ENCODE data around the gene SMARCA2.

The SMARCA2 gene

DNA sequence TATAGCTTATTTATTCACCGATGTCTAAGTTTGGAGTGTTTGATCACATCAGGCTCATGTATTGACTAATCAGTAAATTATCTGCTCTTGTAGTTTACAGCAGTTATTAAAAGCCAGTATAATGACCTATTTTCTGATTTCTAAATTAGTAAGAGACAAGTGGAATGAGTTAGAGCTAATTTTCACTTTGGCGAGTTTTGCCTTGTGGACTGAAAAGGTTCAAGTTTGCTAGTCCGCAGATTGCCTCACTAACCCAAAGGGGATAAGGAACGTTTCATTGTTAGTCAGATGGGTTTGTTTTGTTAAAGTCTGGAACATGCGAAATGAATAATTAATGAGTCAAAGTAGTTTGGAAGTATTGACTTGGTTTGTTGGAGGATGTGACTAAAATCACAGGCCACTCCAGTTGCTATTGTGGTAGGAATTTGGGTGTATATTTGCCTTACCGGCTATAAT, 40.1 kb downstream of the SMARCA2 start:
- no peaks in the 10 kb centered on the region for H3K27me3 ChIP-seq (ENCODE audit: control insufficient read depth in 1 of 2, insufficient read depth in 1 of 2, low read length in 2 of 2)
- no peak for DNase-seq
- no peaks in the 10 kb centered on the region for H3K9me3 ChIP-seq (ENCODE audit: control insufficient read depth, low read length)
- no peak overlapping the region for H3K18ac ChIP-seq (ENCODE audit: low read depth in 1 of 2, low read length in 2 of 2)
- no peak overlapping the region for H3K23ac ChIP-seq (ENCODE audit: low read length in 2 of 2)
- H3K27ac ChIP-seq (ENCODE audit: low read length, poor library complexity, severe bottlenecking): no peak overlapping the region
- H3K4me1 ChIP-seq (ENCODE audit: control insufficient read depth, insufficient read depth, low read depth, low read length): peaks cover 7% of the 10 kb centered on the region
- no peak overlapping the region for H3K4me2 ChIP-seq (ENCODE audit: low read length, poor library complexity, severe bottlenecking)
- H2BK120ac ChIP-seq (ENCODE audit: low read depth, low read length): no peak overlapping the region
- H2AK5ac ChIP-seq (ENCODE audit: low read length, severe bottlenecking): no peak overlapping the region
- H3K36me3 ChIP-seq (ENCODE audit: control insufficient read depth in 1 of 2, insufficient read depth in 2 of 2, low read depth in 1 of 2, low read length in 2 of 2): peaks cover 4 to 45% of the 10 kb centered on the region in 2 experiments
- H2BK5ac ChIP-seq (ENCODE audit: low read depth, low read length, poor library complexity, severe bottlenecking): no peak overlapping the region
- H4K8ac ChIP-seq (ENCODE audit: low read length): no peak overlapping the region
- H3K9ac ChIP-seq (ENCODE audit: low read length): no peak overlapping the region
- no peak overlapping the region for H3K4ac ChIP-seq (ENCODE audit: low read depth in 1 of 2, low read length in 2 of 2)
- no peak overlapping the region for H4K91ac ChIP-seq (ENCODE audit: low read length)
- no peak overlapping the region for H3K4me3 ChIP-seq (ENCODE audit: insufficient read depth in 1 of 2, low read depth in 1 of 2, low read length in 2 of 2)
- H2BK15ac ChIP-seq (ENCODE audit: low read depth, poor library complexity, severe bottlenecking): no peak overlapping the region
- H3K79me1 ChIP-seq (replicated peaks; ENCODE audit: low read length, poor library complexity, severe bottlenecking): peaks cover 6% of the 10 kb centered on the region
- WGBS: 81% methylated on average over 5 of the region's 6 CpGs
- H2BK12ac ChIP-seq (ENCODE audit: low read length in 2 of 2): no peak overlapping the region
- no peak overlapping the region for H2AFZ ChIP-seq (ENCODE audit: low read depth, low read length)
- no peak overlapping the region for H3K14ac ChIP-seq (ENCODE audit: low read length in 2 of 2)

DNA sequence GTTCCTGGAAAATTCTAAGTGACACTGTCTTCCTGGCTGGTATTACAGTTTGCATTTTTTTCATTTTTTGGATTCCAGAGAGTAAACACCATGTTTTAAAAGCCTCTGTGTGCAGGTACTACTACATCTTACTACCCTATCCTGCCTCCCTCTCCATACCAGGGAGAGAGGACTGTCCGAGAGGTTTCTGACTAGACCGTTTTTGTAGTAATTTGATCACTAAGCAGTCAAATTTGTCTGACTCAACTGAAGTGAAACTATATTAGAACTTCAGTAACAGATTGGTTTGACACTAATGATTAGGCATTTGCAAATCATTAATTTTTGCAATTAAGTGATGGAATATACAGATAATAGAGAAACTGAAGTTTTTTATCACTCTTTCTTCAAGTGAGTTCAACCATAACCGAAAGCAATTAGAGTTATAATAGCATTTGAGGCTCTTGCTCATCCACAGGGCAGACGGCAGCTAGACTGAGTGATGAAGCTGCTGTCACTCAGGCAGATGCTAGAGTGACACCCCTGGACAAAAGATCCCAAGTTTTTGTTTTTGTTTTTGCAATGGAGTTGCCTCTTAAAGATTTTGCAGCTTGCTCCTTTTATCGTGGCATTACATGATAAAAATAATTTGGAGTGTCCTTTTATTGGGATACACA, 44.3 kb downstream of the SMARCA2 start:
- peak overlapping the region; percentile 28 for H3K4me2 ChIP-seq (ENCODE audit: low read length, poor library complexity, severe bottlenecking)
- no peaks in the 10 kb centered on the region for H3K27me3 ChIP-seq (ENCODE audit: control insufficient read depth in 1 of 2, insufficient read depth in 1 of 2, low read length in 2 of 2)
- WGBS: 86% methylated on average over 3 of the region's 5 CpGs
- no peak overlapping the region for H3K23ac ChIP-seq (ENCODE audit: low read length in 2 of 2)
- H2AK5ac ChIP-seq (ENCODE audit: low read length, severe bottlenecking): no peak overlapping the region
- peaks cover 4% of the 10 kb centered on the region for H3K79me1 ChIP-seq (replicated peaks; ENCODE audit: low read length, poor library complexity, severe bottlenecking)
- H3K4me1 ChIP-seq (ENCODE audit: control insufficient read depth, insufficient read depth, low read depth, low read length): peaks cover 1% of the 10 kb centered on the region
- H4K91ac ChIP-seq (ENCODE audit: low read length): no peak overlapping the region
- DNase-seq: no peak
- no peak overlapping the region for H4K8ac ChIP-seq (ENCODE audit: low read length)
- H3K18ac ChIP-seq (ENCODE audit: low read depth in 1 of 2, low read length in 2 of 2): no peak overlapping the region
- no peak overlapping the region for H2AFZ ChIP-seq (ENCODE audit: low read depth, low read length)
- H3K4me3 ChIP-seq (ENCODE audit: insufficient read depth in 1 of 2, low read depth in 1 of 2, low read length in 2 of 2): no peak overlapping the region
- H3K14ac ChIP-seq (ENCODE audit: low read length in 2 of 2): no peak overlapping the region
- no peak overlapping the region for H3K4ac ChIP-seq (ENCODE audit: low read depth in 1 of 2, low read length in 2 of 2)
- no peak overlapping the region for H2BK120ac ChIP-seq (ENCODE audit: low read depth, low read length)
- H3K36me3 ChIP-seq (ENCODE audit: control insufficient read depth in 1 of 2, insufficient read depth in 2 of 2, low read depth in 1 of 2, low read length in 2 of 2): peaks cover 8 to 78% of the 10 kb centered on the region in 2 experiments
- no peak overlapping the region for H2BK12ac ChIP-seq (ENCODE audit: low read length in 2 of 2)
- H3K27ac ChIP-seq (ENCODE audit: low read length, poor library complexity, severe bottlenecking): peak overlapping the region; percentile 18
- H2BK5ac ChIP-seq (ENCODE audit: low read depth, low read length, poor library complexity, severe bottlenecking): no peak overlapping the region
- H2BK15ac ChIP-seq (ENCODE audit: low read depth, poor library complexity, severe bottlenecking): no peak overlapping the region
- no peak overlapping the region for H3K9ac ChIP-seq (ENCODE audit: low read length)
- no peaks in the 10 kb centered on the region for H3K9me3 ChIP-seq (ENCODE audit: control insufficient read depth, low read length)

DNA sequence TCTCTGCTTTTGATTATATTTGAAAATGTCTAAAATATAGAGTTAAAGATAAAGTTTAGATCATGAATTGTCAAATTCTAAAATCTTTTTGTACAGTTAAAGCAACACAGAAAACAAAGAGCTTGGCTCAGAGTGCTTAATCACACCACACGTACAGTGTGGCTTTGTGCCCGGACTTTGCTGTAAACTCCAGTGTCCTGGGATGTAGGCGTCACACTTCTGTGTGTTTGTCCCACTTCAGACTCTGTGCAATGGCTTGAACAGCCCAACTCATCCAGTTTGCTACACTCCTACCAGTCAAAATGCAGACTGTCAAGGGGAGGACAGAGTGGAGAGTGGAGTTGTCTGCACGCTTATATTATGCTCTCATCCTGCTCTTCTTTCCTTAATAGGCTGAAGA, 45.3 kb downstream of the SMARCA2 start:
- Histone ChIP-seq H3K27me3 (ENCODE audit: control insufficient read depth in 1 of 2, insufficient read depth in 1 of 2, low read length in 2 of 2) (no peaks in the 10 kb centered on the region), H3K36me3 (ENCODE audit: control insufficient read depth in 1 of 2, insufficient read depth in 2 of 2, low read depth in 1 of 2, low read length in 2 of 2) (peaks cover 8 to 86% of the 10 kb centered on the region in 2 experiments), H3K9me3 (ENCODE audit: control insufficient read depth, low read length) (no peaks in the 10 kb centered on the region), H3K4me2 (ENCODE audit: low read length, poor library complexity, severe bottlenecking) (no peak overlapping the region), H3K18ac (ENCODE audit: low read depth in 1 of 2, low read length in 2 of 2) (no peak overlapping the region), H3K23ac (ENCODE audit: low read length in 2 of 2) (no peak overlapping the region), H3K4ac (ENCODE audit: low read depth in 1 of 2, low read length in 2 of 2) (no peak overlapping the region), H2AFZ (ENCODE audit: low read depth, low read length) (no peak overlapping the region), H2BK5ac (ENCODE audit: low read depth, low read length, poor library complexity, severe bottlenecking) (no peak overlapping the region), H2AK5ac (ENCODE audit: low read length, severe bottlenecking) (no peak overlapping the region), H4K8ac (ENCODE audit: low read length) (no peak overlapping the region), H3K9ac (ENCODE audit: low read length) (no peak overlapping the region), H3K79me1 (replicated peaks; ENCODE audit: low read length, poor library complexity, severe bottlenecking) (peaks cover 4% of the 10 kb centered on the region), H3K4me3 (ENCODE audit: insufficient read depth in 1 of 2, low read depth in 1 of 2, low read length in 2 of 2) (no peak overlapping the region), H2BK120ac (ENCODE audit: low read depth, low read length) (no peak overlapping the region), H4K91ac (ENCODE audit: low read length) (no peak overlapping the region), H3K27ac (ENCODE audit: low read length, poor library complexity, severe bottlenecking) (no peak overlapping the region), H2BK15ac (ENCODE audit: low read depth, poor library complexity, severe bottlenecking) (no peak overlapping the region), H3K4me1 (ENCODE audit: control insufficient read depth, insufficient read depth, low read depth, low read length) (peaks cover 1% of the 10 kb centered on the region), H3K14ac (ENCODE audit: low read length in 2 of 2) (no peak overlapping the region), H2BK12ac (ENCODE audit: low read length in 2 of 2) (no peak overlapping the region)
- 100% methylated on average over 3 of the region's 4 CpGs for WGBS
- DNase-seq: no peak

DNA sequence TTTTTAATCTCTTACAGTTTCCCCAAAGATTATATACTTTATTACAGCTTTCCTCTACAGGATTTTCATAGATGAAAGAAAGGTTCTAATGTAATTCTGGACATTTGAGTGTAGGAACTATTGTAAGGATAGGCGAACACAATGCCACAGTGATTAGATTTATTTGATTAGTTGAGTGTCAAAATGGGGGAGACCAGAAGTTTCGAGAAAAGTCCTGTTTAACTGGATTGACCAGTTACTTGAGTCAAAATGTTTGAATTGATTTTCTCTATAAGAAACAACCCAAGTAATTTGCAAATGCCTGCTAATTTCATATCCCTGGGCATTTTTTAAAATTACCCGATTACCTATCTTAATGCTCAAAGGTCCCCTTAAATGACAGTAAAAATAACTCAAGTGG, 50.6 kb downstream of the SMARCA2 start:
- Histone ChIP-seq H3K27me3 (ENCODE audit: control insufficient read depth in 1 of 2, insufficient read depth in 1 of 2, low read length in 2 of 2) (no peaks in the 10 kb centered on the region), H4K91ac (ENCODE audit: low read length) (no peak overlapping the region), H3K36me3 (ENCODE audit: control insufficient read depth in 1 of 2, insufficient read depth in 2 of 2, low read depth in 1 of 2, low read length in 2 of 2) (peaks cover 4 to 89% of the 10 kb centered on the region in 2 experiments), H3K18ac (ENCODE audit: low read depth in 1 of 2, low read length in 2 of 2) (no peak overlapping the region), H3K27ac (ENCODE audit: low read length, poor library complexity, severe bottlenecking) (no peak overlapping the region), H2BK12ac (ENCODE audit: low read length in 2 of 2) (no peak overlapping the region), H3K9me3 (ENCODE audit: control insufficient read depth, low read length) (no peaks in the 10 kb centered on the region), H2BK120ac (ENCODE audit: low read depth, low read length) (no peak overlapping the region), H2AFZ (ENCODE audit: low read depth, low read length) (no peak overlapping the region), H3K4ac (ENCODE audit: low read depth in 1 of 2, low read length in 2 of 2) (no peak overlapping the region), H3K4me3 (ENCODE audit: insufficient read depth in 1 of 2, low read depth in 1 of 2, low read length in 2 of 2) (no peak overlapping the region), H3K14ac (ENCODE audit: low read length in 2 of 2) (no peak overlapping the region), H2BK5ac (ENCODE audit: low read depth, low read length, poor library complexity, severe bottlenecking) (no peak overlapping the region), H3K4me1 (ENCODE audit: control insufficient read depth, insufficient read depth, low read depth, low read length) (no peaks in the 10 kb centered on the region), H3K9ac (ENCODE audit: low read length) (no peak overlapping the region), H3K79me1 (replicated peaks; ENCODE audit: low read length, poor library complexity, severe bottlenecking) (peaks cover 2% of the 10 kb centered on the region), H2BK15ac (ENCODE audit: low read depth, poor library complexity, severe bottlenecking) (no peak overlapping the region), H3K23ac (ENCODE audit: low read length in 2 of 2) (no peak overlapping the region), H4K8ac (ENCODE audit: low read length) (no peak overlapping the region), H3K4me2 (ENCODE audit: low read length, poor library complexity, severe bottlenecking) (no peak overlapping the region), H2AK5ac (ENCODE audit: low read length, severe bottlenecking) (no peak overlapping the region)
- no peak for DNase-seq
- 92% methylated on average over 2 of the region's 3 CpGs for WGBS
